ENCODE results near the gene COL4A2. TPM values are rescaled to one million over a fixed set of nuclear protein-coding genes. Genes with fewer than 3 reads are reported as not detected.

COL4A2 gene
- total RNA-seq, 1 donor from 2014 or later: 159 TPM

GRCh38 chr13:110380359-110381028 is 73.4 kb downstream of the COL4A2 start:
- Mint-ChIP-seq H3K36me3 (ENCODE audit: low read depth) (peaks cover 11% of the 10 kb centered on the region), H3K9me3 (no peaks in the 10 kb centered on the region), H3K27ac (ENCODE audit: unreplicated experiment) (peak overlapping the region; percentile 4), H3K4me3 (no peak overlapping the region), H3K4me1 (peaks cover 14% of the 10 kb centered on the region), H3K27me3 (ENCODE audit: low read depth) (no peaks in the 10 kb centered on the region)
- no peak for TF ChIP-seq CTCF (conservative IDR thresholded peaks at IDR 0.05)
- DNase-seq (ENCODE audit: low read depth, low spot score): no peak

GRCh38 chr13:110381029-110381360 is 73.9 kb downstream of the COL4A2 start:
- no peak for TF ChIP-seq CTCF (conservative IDR thresholded peaks at IDR 0.05)
- Mint-ChIP-seq H3K36me3 (ENCODE audit: low read depth) (peaks cover 11% of the 10 kb centered on the region), H3K27ac (ENCODE audit: unreplicated experiment) (peak overlapping the region; percentile 31), H3K27me3 (ENCODE audit: low read depth) (no peaks in the 10 kb centered on the region), H3K9me3 (no peaks in the 10 kb centered on the region), H3K4me3 (no peak overlapping the region), H3K4me1 (peaks cover 14% of the 10 kb centered on the region)
- DNase-seq (ENCODE audit: low read depth, low spot score): no peak

- Mint-ChIP-seq H3K36me3 (ENCODE audit: low read depth) (peaks cover 11% of the 10 kb centered on the region), H3K4me3 (no peak overlapping the region), H3K9me3 (no peaks in the 10 kb centered on the region), H3K27me3 (ENCODE audit: low read depth) (no peaks in the 10 kb centered on the region), H3K27ac (ENCODE audit: unreplicated experiment) (no peak overlapping the region), H3K4me1 (peaks cover 14% of the 10 kb centered on the region)
- no peak for TF ChIP-seq CTCF (conservative IDR thresholded peaks at IDR 0.05)
- no peak for DNase-seq (ENCODE audit: low read depth, low spot score)
Observed at GRCh38 chr13:110382229-110382628, 75.1 kb downstream of the COL4A2 start.

GRCh38 chr13:110382830-110383229 is 75.7 kb downstream of the COL4A2 start:
- H3K36me3 Mint-ChIP-seq (ENCODE audit: low read depth): peaks cover 11% of the 10 kb centered on the region
- no peak overlapping the region for H3K27ac Mint-ChIP-seq (ENCODE audit: unreplicated experiment)
- H3K9me3 Mint-ChIP-seq: no peaks in the 10 kb centered on the region
- no peak for DNase-seq (ENCODE audit: low read depth, low spot score)
- TF ChIP-seq CTCF (conservative IDR thresholded peaks at IDR 0.05): no peak
- no peak overlapping the region for H3K4me3 Mint-ChIP-seq
- no peaks in the 10 kb centered on the region for H3K27me3 Mint-ChIP-seq (ENCODE audit: low read depth)
- H3K4me1 Mint-ChIP-seq: peaks cover 16% of the 10 kb centered on the region

- peaks cover 35% of the 10 kb centered on the region for H3K4me1 Mint-ChIP-seq
- DNase-seq (ENCODE audit: low read depth, low spot score): no peak
- peak overlapping the region; percentile 50 for H3K4me3 Mint-ChIP-seq
- TF ChIP-seq CTCF (conservative IDR thresholded peaks at IDR 0.05): no peak
- H3K9me3 Mint-ChIP-seq: peaks cover 2% of the 10 kb centered on the region
- H3K27ac Mint-ChIP-seq (ENCODE audit: unreplicated experiment): no peak overlapping the region
- no peaks in the 10 kb centered on the region for H3K27me3 Mint-ChIP-seq (ENCODE audit: low read depth)
- peaks cover 36% of the 10 kb centered on the region for H3K36me3 Mint-ChIP-seq (ENCODE audit: low read depth)
Observed at GRCh38 chr13:110387451-110388107, 80.5 kb downstream of the COL4A2 start.

Data from neural crest cell (in vitro differentiated cells).